Gastroesophageal sphincter (tissue), 4 donors: ENCODE data around the gene PRPF18. TPM values are rescaled to one million over a fixed set of nuclear protein-coding genes. Genes with fewer than 3 reads are reported as not detected.

ENCODE experiments used
- ATAC-seq: fragments of 150-250 bp; one replicate; pipeline ENCODE4 v1.9.1; 2016; ENCODE audit warnings: mild to moderate bottlenecking, moderate library complexity
- H3K27ac ChIP-seq, 4 donors: fragments of 200-600 bp; sonication (generic) in 3 of 4; 1 replicate in 3 of 4; 2 replicates in 1 of 4; pipeline ENCODE4 v1.5.1; 2016 to 2019
- H3K27me3 ChIP-seq: fragments of 200-600 bp; sonication (generic); one replicate; pipeline ENCODE4 v1.5.1; 2019
- H3K36me3 ChIP-seq, 2 donors: fragments of 200-600 bp; sonication (generic); one replicate each; pipeline ENCODE4 v1.5.1; 2019; ENCODE audit warnings: control low read depth in 1 of 2
- H3K4me1 ChIP-seq, 3 donors: fragments of 200-600 bp; sonication (generic); 1 replicate in 2 of 3; 2 replicates in 1 of 3; pipeline ENCODE4 v1.5.1; 2016 to 2019; ENCODE audit warnings: control low read depth in 2 of 3
- H3K4me3 ChIP-seq, 2 donors: fragments of 200-600 bp; sonication (generic); one replicate each; pipeline ENCODE4 v1.5.1; 2019; ENCODE audit warnings: mild to moderate bottlenecking in 1 of 2, moderate library complexity in 1 of 2
- H3K9me3 ChIP-seq, 3 donors: fragments of 200-600 bp; sonication (generic); one replicate each; pipeline ENCODE4 v1.5.1; 2017 to 2019; ENCODE audit warnings: control low read depth in 2 of 3
- EP300 ChIP-seq: sonication (generic); formaldehyde crosslinking; IDR thresholded peaks from one replicate; pipeline ENCODE4 v1.6.1; 2017; ENCODE audit warnings: antibody characterized with exemption, mild to moderate bottlenecking
- POLR2A ChIP-seq, 2 donors: fragments of 450-650 bp; IDR thresholded peaks; one replicate each; pipeline ENCODE4 v1.6.1; 2017; ENCODE audit warnings: antibody characterized with exemption in 2 of 2, mild to moderate bottlenecking in 2 of 2, moderate library complexity in 1 of 2
- POLR2AphosphoS5 ChIP-seq: sonication (generic); formaldehyde crosslinking; IDR thresholded peaks from one replicate; pipeline ENCODE4 v1.6.1; 2017; ENCODE audit warnings: antibody characterized with exemption
- WGBS, 2 donors: methylation state at CpG; one replicate each; pipeline ENCODE4 v1.1.5; 2018; ENCODE audit warnings: low coverage in 1 of 2; 5-methylcytosine and 5-hydroxymethylcytosine counted together
- total RNA-seq, 4 donors: library from RNA; depleted of rRNA; stranded (reverse); fragments of >200 nt; gene quantifications; one replicate each; pipeline ENCODE4 v1.1.0, GENCODE V29; 2016
- TF ChIP-seq, protein P1 (sequence below), 4 experiments: fragments of 200-600 bp in 2 of 4; fragments of 450-650 bp in 2 of 4; sonication (generic) in 1 of 4; IDR thresholded peaks; one replicate each; pipeline ENCODE4 v1.5.1; 2017 to 2019; ENCODE audit warnings: antibody characterized with exemption in 4 of 4, mild to moderate bottlenecking in 2 of 4, moderate library complexity in 2 of 4

PRPF18 gene
- total RNA-seq, 4 donors from 2014 or later, result 22.8 to 32.8 (median 24.0) TPM

DNA sequence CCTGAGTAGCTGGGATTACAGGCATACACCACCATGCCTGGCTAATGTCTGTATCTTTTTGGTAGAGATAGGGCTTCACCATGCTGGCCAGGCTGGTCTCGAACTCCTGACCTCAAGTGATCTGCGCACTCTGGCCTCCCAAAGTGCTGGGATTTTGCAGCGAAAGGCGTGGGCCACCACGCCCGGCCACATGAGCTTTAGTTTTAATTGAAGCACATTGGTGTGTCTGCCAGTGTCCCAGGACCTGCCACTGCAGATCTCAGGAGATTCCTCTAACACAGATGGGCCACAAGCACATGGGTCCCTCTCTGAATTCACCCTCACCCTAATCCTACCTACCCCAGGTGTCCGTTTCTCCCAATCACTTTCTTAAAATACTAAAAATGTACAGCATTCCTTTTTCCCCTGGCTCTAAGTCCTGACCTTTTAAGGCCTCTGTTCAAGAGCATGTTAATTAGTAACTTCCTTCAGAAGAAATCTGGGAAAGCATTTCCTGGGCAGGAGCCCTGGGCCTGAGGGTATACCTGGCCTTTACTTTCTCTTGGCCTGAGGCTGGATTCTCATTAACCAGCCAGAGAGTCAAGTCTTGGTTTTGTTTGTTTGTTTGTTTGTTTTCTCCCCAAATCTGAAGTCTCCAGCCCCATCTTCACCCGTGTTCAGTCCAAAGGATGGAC is 82.6 kb downstream of the PRPF18 start:
- H3K4me3 ChIP-seq, result no peak overlapping the region
- H3K27ac ChIP-seq, result no peak overlapping the region
- H3K9me3 ChIP-seq, result no peaks in the 10 kb centered on the region
- TF ChIP-seq POLR2AphosphoS5 (no peak), POLR2A (IDR thresholded peaks at IDR 0.05) (no peak), EP300 (no peak)
- TF ChIP-seq, protein P1, sequence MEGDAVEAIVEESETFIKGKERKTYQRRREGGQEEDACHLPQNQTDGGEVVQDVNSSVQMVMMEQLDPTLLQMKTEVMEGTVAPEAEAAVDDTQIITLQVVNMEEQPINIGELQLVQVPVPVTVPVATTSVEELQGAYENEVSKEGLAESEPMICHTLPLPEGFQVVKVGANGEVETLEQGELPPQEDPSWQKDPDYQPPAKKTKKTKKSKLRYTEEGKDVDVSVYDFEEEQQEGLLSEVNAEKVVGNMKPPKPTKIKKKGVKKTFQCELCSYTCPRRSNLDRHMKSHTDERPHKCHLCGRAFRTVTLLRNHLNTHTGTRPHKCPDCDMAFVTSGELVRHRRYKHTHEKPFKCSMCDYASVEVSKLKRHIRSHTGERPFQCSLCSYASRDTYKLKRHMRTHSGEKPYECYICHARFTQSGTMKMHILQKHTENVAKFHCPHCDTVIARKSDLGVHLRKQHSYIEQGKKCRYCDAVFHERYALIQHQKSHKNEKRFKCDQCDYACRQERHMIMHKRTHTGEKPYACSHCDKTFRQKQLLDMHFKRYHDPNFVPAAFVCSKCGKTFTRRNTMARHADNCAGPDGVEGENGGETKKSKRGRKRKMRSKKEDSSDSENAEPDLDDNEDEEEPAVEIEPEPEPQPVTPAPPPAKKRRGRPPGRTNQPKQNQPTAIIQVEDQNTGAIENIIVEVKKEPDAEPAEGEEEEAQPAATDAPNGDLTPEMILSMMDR (IDR thresholded peaks at IDR 0.05), result no peak
- no peaks in the 10 kb centered on the region for H3K4me1 ChIP-seq
- no peak for ATAC-seq
- H3K27me3 ChIP-seq, result no peaks in the 10 kb centered on the region
- 86 to 90% methylated on average over 2 to 8 of the region's 8 CpGs for WGBS, 2 donors
- peaks cover 0 to 91% of the 10 kb centered on the region in 2 donors for H3K36me3 ChIP-seq

DNA sequence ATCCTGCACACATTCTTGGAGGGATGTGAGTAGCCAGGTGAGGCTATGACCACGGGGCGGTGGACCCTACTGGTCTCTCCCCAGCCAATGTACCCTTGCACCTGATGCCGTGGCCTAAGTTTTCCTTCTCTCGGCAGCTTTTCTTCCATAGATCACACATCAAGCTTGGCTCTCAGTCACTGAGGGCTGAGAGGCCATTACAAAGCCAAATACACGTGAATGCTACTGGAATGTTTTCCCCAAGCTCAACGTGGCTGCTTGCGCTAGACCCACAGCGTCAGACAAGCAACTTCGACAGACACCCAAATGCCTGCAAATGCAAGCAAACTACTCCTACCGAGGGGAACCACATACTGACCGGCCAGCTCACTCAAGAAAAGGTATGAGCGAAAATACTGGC is 83.1 kb downstream of the PRPF18 start:
- Histone ChIP-seq H3K27me3 (no peaks in the 10 kb centered on the region), H3K36me3 (peaks cover 0 to 87% of the 10 kb centered on the region in 2 donors), H3K4me3 (no peak overlapping the region), H3K27ac (no peak overlapping the region), H3K9me3 (no peaks in the 10 kb centered on the region), H3K4me1 (no peaks in the 10 kb centered on the region)
- TF ChIP-seq POLR2A (IDR thresholded peaks at IDR 0.05) (no peak), EP300 (no peak), POLR2AphosphoS5 (no peak)
- TF ChIP-seq, protein P1 (IDR thresholded peaks at IDR 0.05), result no peak
- WGBS, 2 donors, result 90 to 100% methylated on average over 3 to 6 of the region's 12 CpGs
- ATAC-seq, result no peak

DNA sequence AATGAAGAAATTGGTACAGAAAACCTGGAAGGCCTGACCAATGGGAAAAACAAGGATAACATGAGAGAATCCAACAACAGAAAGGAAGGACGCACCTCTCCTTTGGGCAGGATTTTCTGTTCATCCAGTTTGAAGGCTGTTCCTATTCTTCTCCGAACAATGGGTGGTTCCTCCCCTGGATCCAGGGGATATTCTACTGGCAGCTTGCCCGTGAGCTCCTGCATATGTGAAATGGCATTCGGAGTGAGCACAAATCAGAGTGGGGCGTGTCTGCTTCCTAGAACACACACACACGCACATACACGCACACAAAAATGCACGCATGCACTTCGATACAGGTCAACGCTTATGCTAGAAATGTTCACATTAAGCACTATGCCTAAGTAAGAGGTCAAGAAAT is 83.5 kb downstream of the PRPF18 start:
- Histone ChIP-seq H3K27ac (no peak overlapping the region), H3K4me1 (no peaks in the 10 kb centered on the region), H3K4me3 (no peak overlapping the region), H3K9me3 (no peaks in the 10 kb centered on the region), H3K27me3 (no peaks in the 10 kb centered on the region), H3K36me3 (peaks cover 0 to 83% of the 10 kb centered on the region in 2 donors)
- no peak for ATAC-seq
- TF ChIP-seq POLR2A (IDR thresholded peaks at IDR 0.05), result no peak
- no peak for TF ChIP-seq EP300
- 77 to 83% methylated on average over 8 to 10 of the region's 10 CpGs for WGBS, 2 donors

DNA sequence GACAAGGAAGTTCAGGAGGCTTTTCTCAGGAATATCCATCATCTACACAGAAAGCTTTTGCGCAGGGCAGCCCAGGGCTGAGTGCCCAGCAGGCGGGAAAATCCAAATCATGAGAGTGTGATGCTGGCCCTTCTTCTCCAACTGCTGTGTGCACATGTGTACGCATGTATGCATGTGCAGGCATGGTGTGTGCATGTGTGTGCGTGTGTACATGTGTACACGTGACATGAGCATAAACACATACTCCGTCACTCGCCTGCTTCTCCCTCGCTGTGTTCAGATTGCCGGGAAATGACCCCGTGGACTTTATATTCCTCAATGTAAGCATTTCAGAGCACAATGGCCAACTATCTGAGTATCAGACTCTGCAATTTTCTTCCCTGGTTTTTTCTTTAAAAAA is 85.1 kb downstream of the PRPF18 start:
- TF ChIP-seq EP300 (no peak), POLR2A (IDR thresholded peaks at IDR 0.05) (no peak), POLR2AphosphoS5 (no peak)
- TF ChIP-seq, protein P1 (IDR thresholded peaks at IDR 0.05), result no peak
- WGBS, 2 donors, result 80 to 95% methylated on average over 7 to 8 of the region's 10 CpGs
- H3K36me3 ChIP-seq, result peaks cover 0 to 71% of the 10 kb centered on the region in 2 donors
- no peaks in the 10 kb centered on the region for H3K27me3 ChIP-seq
- ATAC-seq, result no peak
- H3K4me1 ChIP-seq, result no peaks in the 10 kb centered on the region
- no peak overlapping the region for H3K4me3 ChIP-seq
- no peaks in the 10 kb centered on the region for H3K9me3 ChIP-seq
- H3K27ac ChIP-seq, result no peak overlapping the region

DNA sequence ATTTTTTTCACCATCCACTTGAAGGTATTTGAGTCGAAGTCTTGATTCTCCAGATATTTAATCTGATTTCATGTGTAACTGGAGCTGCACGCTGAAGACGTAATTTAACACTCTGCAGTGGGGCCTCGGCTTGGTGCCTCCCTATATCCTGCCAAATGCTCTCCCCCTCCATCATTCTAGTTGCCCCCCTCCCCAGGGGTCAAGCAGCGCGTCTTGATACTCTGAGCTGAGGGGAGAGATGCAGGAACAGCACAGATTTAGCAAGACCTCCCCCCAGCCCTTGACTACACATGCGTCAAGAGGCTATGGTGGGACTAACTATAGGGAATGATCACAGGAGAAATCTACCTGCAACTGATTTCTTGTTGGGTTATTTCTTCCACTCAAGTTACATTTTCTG is 85.8 kb downstream of the PRPF18 start:
- H3K36me3 ChIP-seq, result peaks cover 0 to 67% of the 10 kb centered on the region in 2 donors

More for the DNA sequence above, 85.8 kb downstream of the PRPF18 start:
- Histone ChIP-seq H3K9me3 (no peaks in the 10 kb centered on the region), H3K4me1 (no peaks in the 10 kb centered on the region), H3K4me3 (no peak overlapping the region), H3K27ac (no peak overlapping the region), H3K27me3 (no peaks in the 10 kb centered on the region)
- no peak for ATAC-seq
- WGBS, 2 donors, result 93 to 94% methylated on average over 2 to 4 of the region's 7 CpGs
- TF ChIP-seq POLR2AphosphoS5 (no peak), EP300 (no peak), POLR2A (IDR thresholded peaks at IDR 0.05) (no peak)
- TF ChIP-seq, protein P1 (IDR thresholded peaks at IDR 0.05), result no peak
